Upper lobe of right lung (tissue), 1 donor: ENCODE measurements around the gene SERPINB6. TPM values are rescaled to one million over a fixed set of nuclear protein-coding genes. Genes with fewer than 3 reads are reported as not detected.

Source experiments
- ATAC-seq: fragments of 200-7000 bp; cut with Tn5 transposase; one replicate; pipeline ENCODE4 v1.9.1; 2020; ENCODE audit warnings: mild to moderate bottlenecking, moderate library complexity
- DNase-seq: peaks from one replicate; pipeline ENCODE4 v3.0.0-alpha.2; 2020
- H3K27ac ChIP-seq: fragments of 200-600 bp; one replicate; pipeline ENCODE4 v1.8.0; 2022
- H3K27me3 ChIP-seq: fragments of 200-600 bp; one replicate; pipeline ENCODE4 v1.8.0; 2022; ENCODE audit warnings: mild to moderate bottlenecking
- H3K36me3 ChIP-seq: fragments of 200-600 bp; one replicate; pipeline ENCODE4 v1.8.0; 2022
- H3K4me1 ChIP-seq: fragments of 200-600 bp; one replicate; pipeline ENCODE4 v1.8.0; 2022
- H3K4me3 ChIP-seq: fragments of 200-600 bp; one replicate; pipeline ENCODE4 v1.8.0; 2022; ENCODE audit warnings: mild to moderate bottlenecking
- H3K9me3 ChIP-seq: fragments of 200-600 bp; one replicate; pipeline ENCODE4 v1.8.0; 2022
- CTCF ChIP-seq: fragments of 200-600 bp; IDR thresholded peaks from one replicate; pipeline ENCODE4 v1.8.0; 2022; ENCODE audit warnings: antibody characterized with exemption
- intact Hi-C: fragments of 100-400 bp; cut with DNase I; formaldehyde crosslinking; loops from one replicate; pipeline ENCODE4 v1.11.0; 2022
- total RNA-seq: library from RNA; stranded (reverse); fragmentation: NEBNext Ultra II Directional; extraction: Animal tissue kit (Norgen Biotek cat#: 25700); gene quantifications from one replicate; pipeline ENCODE4 v1.2.1, GENCODE V29; 2021
- donor health status: DM: no; HTN: yes; CAD: no; lungs with severe emphysema.

The SERPINB6 gene
- total RNA-seq, 1 donor from 2014 or later = 157 TPM

GRCh38 chr6:2970034-2970685, 1.2 kb downstream of the SERPINB6 start:
- no peak for TF ChIP-seq CTCF
- peak overlapping the region; percentile 97 for H3K27ac ChIP-seq
- H3K4me3 ChIP-seq = peak overlapping the region; percentile 74
- H3K9me3 ChIP-seq = no peaks in the 10 kb centered on the region
- DNase-seq (no peak), ATAC-seq (no peak)
- no peaks in the 10 kb centered on the region for H3K27me3 ChIP-seq
- peaks cover 8% of the 10 kb centered on the region for H3K4me1 ChIP-seq
- intact Hi-C loops = no loop called here
- peaks cover 7% of the 10 kb centered on the region for H3K36me3 ChIP-seq

- ATAC-seq (no peak), DNase-seq (no peak)
- intact Hi-C loops = no loop called here
- H3K27ac ChIP-seq = peak overlapping the region; percentile 97
- H3K9me3 ChIP-seq = no peaks in the 10 kb centered on the region
- TF ChIP-seq CTCF = no peak
- no peaks in the 10 kb centered on the region for H3K27me3 ChIP-seq
- H3K4me1 ChIP-seq = peaks cover 8% of the 10 kb centered on the region
- peaks cover 7% of the 10 kb centered on the region for H3K36me3 ChIP-seq
- H3K4me3 ChIP-seq = peak overlapping the region; percentile 74
Observed at GRCh38 chr6:2969549-2969948, 1.8 kb downstream of the SERPINB6 start.

GRCh38 chr6:2968600-2969135, 2.7 kb downstream of the SERPINB6 start:
- peaks cover 7% of the 10 kb centered on the region for H3K36me3 ChIP-seq
- peak overlapping the region; percentile 97 for H3K27ac ChIP-seq
- DNase-seq = no peak
- intact Hi-C loops = no loop called here
- H3K4me1 ChIP-seq = peaks cover 8% of the 10 kb centered on the region
- no peaks in the 10 kb centered on the region for H3K27me3 ChIP-seq
- H3K4me3 ChIP-seq = peak overlapping the region; percentile 74
- no peaks in the 10 kb centered on the region for H3K9me3 ChIP-seq
- no peak for ATAC-seq
- TF ChIP-seq CTCF = no peak

- Histone ChIP-seq H3K4me1 (peaks cover 10% of the 10 kb centered on the region), H3K4me3 (no peak overlapping the region), H3K27ac (peak overlapping the region; percentile 97), H3K36me3 (peaks cover 7% of the 10 kb centered on the region), H3K9me3 (no peaks in the 10 kb centered on the region), H3K27me3 (no peaks in the 10 kb centered on the region)
- no peak for TF ChIP-seq CTCF
- no peak for DNase-seq
- no peak for ATAC-seq
- intact Hi-C loops = no loop called here
Observed at GRCh38 chr6:2967936-2968335, 3.4 kb downstream of the SERPINB6 start.

- DNase-seq = no peak
- Histone ChIP-seq H3K9me3 (no peaks in the 10 kb centered on the region), H3K4me3 (no peak overlapping the region), H3K27ac (peak overlapping the region; percentile 43), H3K36me3 (peaks cover 7% of the 10 kb centered on the region), H3K27me3 (no peaks in the 10 kb centered on the region), H3K4me1 (peaks cover 26% of the 10 kb centered on the region)
- ATAC-seq = no peak
- intact Hi-C loops = no loop called here
- no peak for TF ChIP-seq CTCF
Observed at GRCh38 chr6:2966347-2966746, 5.0 kb downstream of the SERPINB6 start.
